Smooth muscle cell (in vitro differentiated cells): ENCODE measurements around the gene CDC42BPA. TPM values are rescaled to one million over a fixed set of nuclear protein-coding genes. Genes with fewer than 3 reads are reported as not detected.

Experiments used
- DNase-seq: peaks from one replicate; lab custom pipeline; 2025; ENCODE audit not compliant: unreplicated experiment; lab: John Stamatoyannopoulos, UW
- H2AFZ ChIP-seq: fragments of 200-600 bp; sonication (generic); 2 replicates; pipeline ENCODE4 v1.6.0; 2016; ENCODE audit warnings: antibody characterized with exemption, low read depth, mild to moderate bottlenecking
- H3F3A ChIP-seq: fragments of 200-600 bp; sonication (generic); 2 replicates; pipeline ENCODE4 v1.6.0; 2017; ENCODE audit warnings: antibody characterized with exemption, low read depth
- H3K27ac ChIP-seq: fragments of 200-600 bp; sonication (generic); 2 replicates; pipeline ENCODE4 v1.5.1; 2016; ENCODE audit warnings: low read depth, mild to moderate bottlenecking
- H3K27me3 ChIP-seq: fragments of 200-600 bp; sonication (generic); 2 replicates; pipeline ENCODE4 v1.6.1; 2016; ENCODE audit warnings: low read depth, mild to moderate bottlenecking
- H3K36me3 ChIP-seq: fragments of 200-600 bp; sonication (generic); 2 replicates; pipeline ENCODE4 v1.5.1; 2016; ENCODE audit warnings: low read depth
- H3K4me1 ChIP-seq: fragments of 200-600 bp; sonication (generic); 2 replicates; pipeline ENCODE4 v1.5.1; 2016; ENCODE audit warnings: low read depth
- H3K4me2 ChIP-seq: fragments of 200-600 bp; sonication (generic); 2 replicates; pipeline ENCODE4 v1.6.0; 2016; ENCODE audit warnings: mild to moderate bottlenecking
- H3K4me3 ChIP-seq: fragments of 200-600 bp; sonication (generic); 2 replicates; pipeline ENCODE4 v1.5.1; 2016; ENCODE audit warnings: mild to moderate bottlenecking
- H3K79me2 ChIP-seq: fragments of 200-600 bp; sonication (generic); 2 replicates; pipeline ENCODE4 v1.6.0; 2016; ENCODE audit warnings: low read depth, mild to moderate bottlenecking
- H3K9ac ChIP-seq: fragments of 200-600 bp; sonication (generic); 2 replicates; pipeline ENCODE4 v1.6.0; 2016; ENCODE audit warnings: low read depth
- H3K9me3 ChIP-seq: fragments of 200-600 bp; sonication (generic); replicated peaks from 2 replicates; pipeline ENCODE4 v1.5.1; 2016; ENCODE audit warnings: low read depth
- H4K20me1 ChIP-seq: fragments of 200-600 bp; sonication (generic); 2 replicates; pipeline ENCODE4 v1.6.0; 2016; ENCODE audit warnings: low read depth
- CTCF ChIP-seq: fragments of 200-600 bp; sonication (generic); IDR thresholded peaks from 2 replicates; pipeline ENCODE4 v1.5.1; 2017; ENCODE audit warnings: borderline replicate concordance, mild to moderate bottlenecking, antibody characterized with exemption; ENCODE audit not compliant: insufficient read depth, poor library complexity, severe bottlenecking
- WGBS: methylation state at CpG from one replicate; pipeline ENCODE4 v1.1.7; 2016; ENCODE audit warnings: low lambda C conversion rate; 5-methylcytosine and 5-hydroxymethylcytosine counted together
- polyA plus RNA-seq: library from polyadenylated mRNA; unstranded; fragments of >200 nt; fragmentation: Nextera tagmentation; extraction: Ambion mirVana; gene quantifications from 2 replicates; pipeline ENCODE4 v1.2.1, GENCODE V29; 2016
- total RNA-seq: library from RNA; depleted of rRNA; stranded (reverse); fragments of >200 nt; gene quantifications from 2 replicates; pipeline ENCODE4 v1.2.3, GENCODE V29; 2014

CDC42BPA gene
- total and polyA plus RNA-seq, 2 experiments from 2014 or later = 14.8 to 34.9 TPM

- no peaks in the 10 kb centered on the region for H3K4me1 ChIP-seq
- DNase-seq = no peak
- H3K4me2 ChIP-seq = no peak overlapping the region
- peaks cover 8% of the 10 kb centered on the region for H3K36me3 ChIP-seq
- no peaks in the 10 kb centered on the region for H3K79me2 ChIP-seq
- no peak overlapping the region for H3K27ac ChIP-seq
- no peaks in the 10 kb centered on the region for H3K9me3 ChIP-seq
- no peak overlapping the region for H3K9ac ChIP-seq
- H3K4me3 ChIP-seq = no peak overlapping the region
- no peak for TF ChIP-seq CTCF
- no peaks in the 10 kb centered on the region for H3F3A ChIP-seq
- no peak overlapping the region for H2AFZ ChIP-seq
- no peaks in the 10 kb centered on the region for H4K20me1 ChIP-seq
- no peaks in the 10 kb centered on the region for H3K27me3 ChIP-seq
Measured at GRCh38 chr1:227009937-227010336, 308.4 kb downstream of the CDC42BPA start.

DNA sequence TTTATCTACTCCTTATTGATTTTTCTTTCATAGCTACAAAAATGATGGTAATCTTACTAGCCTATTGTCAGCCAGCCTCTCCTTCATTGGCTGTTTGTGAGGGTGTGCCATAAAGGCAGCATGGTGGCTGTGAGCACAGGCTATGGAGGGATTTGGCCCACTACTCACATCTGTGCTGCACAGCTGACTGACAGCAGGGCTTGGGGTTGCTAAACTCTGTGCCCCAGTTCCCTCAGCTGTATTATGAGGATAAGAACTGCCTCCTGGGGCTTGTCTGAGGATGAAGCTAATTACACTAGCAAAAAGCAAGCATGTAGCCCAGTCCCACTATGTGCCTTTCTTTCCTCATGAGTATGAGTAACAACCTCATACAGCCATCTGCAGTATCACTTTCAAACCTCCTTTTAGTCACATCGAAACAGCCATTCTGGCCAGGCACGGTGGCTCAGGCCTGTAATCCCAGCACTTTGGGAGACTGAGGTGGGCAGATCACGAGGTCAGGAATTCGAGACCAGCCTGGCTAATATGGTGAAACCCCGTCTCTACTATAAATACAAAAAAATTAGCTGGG, 312.0 kb downstream of the CDC42BPA start:
- Histone ChIP-seq H3K27ac (no peak overlapping the region), H3K4me2 (no peak overlapping the region), H3F3A (peaks cover 4% of the 10 kb centered on the region), H4K20me1 (no peaks in the 10 kb centered on the region), H3K36me3 (peaks cover 8% of the 10 kb centered on the region), H3K9me3 (no peaks in the 10 kb centered on the region), H3K79me2 (no peaks in the 10 kb centered on the region), H3K27me3 (no peaks in the 10 kb centered on the region), H3K9ac (no peak overlapping the region), H3K4me3 (no peak overlapping the region), H2AFZ (no peak overlapping the region), H3K4me1 (no peaks in the 10 kb centered on the region)
- no peak for DNase-seq
- TF ChIP-seq CTCF = no peak
- 93% methylated on average over 5 of the region's 5 CpGs for WGBS

- no peak overlapping the region for H3K4me2 ChIP-seq
- no peaks in the 10 kb centered on the region for H3K36me3 ChIP-seq
- no peaks in the 10 kb centered on the region for H4K20me1 ChIP-seq
- H3F3A ChIP-seq = peaks cover 4% of the 10 kb centered on the region
- H3K9me3 ChIP-seq = no peaks in the 10 kb centered on the region
- no peak for DNase-seq
- H3K4me3 ChIP-seq = no peak overlapping the region
- no peaks in the 10 kb centered on the region for H3K4me1 ChIP-seq
- no peak overlapping the region for H2AFZ ChIP-seq
- no peak for TF ChIP-seq CTCF
- H3K27ac ChIP-seq = no peak overlapping the region
- H3K27me3 ChIP-seq = no peaks in the 10 kb centered on the region
- 93% methylated on average over 8 of the region's 8 CpGs for WGBS
- no peaks in the 10 kb centered on the region for H3K79me2 ChIP-seq
- H3K9ac ChIP-seq = no peak overlapping the region
Measured at GRCh38 chr1:227004796-227005195, 313.5 kb downstream of the CDC42BPA start.

GRCh38 chr1:227003165-227003564, 315.1 kb downstream of the CDC42BPA start:
- Histone ChIP-seq H3K36me3 (no peaks in the 10 kb centered on the region), H3K79me2 (no peaks in the 10 kb centered on the region), H3K4me1 (no peaks in the 10 kb centered on the region), H4K20me1 (no peaks in the 10 kb centered on the region), H3K9ac (no peak overlapping the region), H3K4me3 (no peak overlapping the region), H3K9me3 (no peaks in the 10 kb centered on the region), H2AFZ (no peak overlapping the region), H3F3A (peaks cover 4% of the 10 kb centered on the region), H3K27ac (no peak overlapping the region), H3K4me2 (no peak overlapping the region), H3K27me3 (no peaks in the 10 kb centered on the region)
- 98% methylated on average over 8 of the region's 8 CpGs for WGBS
- DNase-seq = no peak
- no peak for TF ChIP-seq CTCF
